ENCODE data around the gene EIF4G2.
"Not testable (repeated sequence)": the region's sequence is repeated elsewhere in the genome, so short reads cannot be mapped to it uniquely, and the experiment has no call there.

EIF4G2 gene

GRCh38 chr11:10808553-10809372 is at the start of gene EIF4G2:
Gene EIF4G2, minus strand, starts transcription at chr11:10808926.
- DNase-seq (ENCODE audit: low spot score) = peak; percentile 98

GRCh38 chr11:10857709-10858438 is 49.1 kb upstream of the EIF4G2 start, which contains the start of gene ZBED5:
Gene ZBED5, minus strand, starts transcription at chr11:10858053. Its CDS starts 3,108 bp downstream, at chr11:10854945.
- peak; percentile 93 for DNase-seq (ENCODE audit: low spot score)

DNA sequence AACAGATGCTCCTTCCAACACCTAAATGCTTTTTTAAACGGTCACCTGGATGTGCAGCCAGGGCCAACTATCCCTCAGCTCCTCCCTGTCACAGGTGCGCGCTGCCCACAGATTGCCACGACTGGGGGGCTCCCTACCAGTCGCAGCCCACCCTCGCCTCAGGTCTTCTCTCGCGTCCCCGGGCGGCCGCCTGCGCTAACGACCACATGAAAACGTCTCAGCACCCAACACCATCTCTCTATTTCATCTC is 48.7 kb upstream of the EIF4G2 start:
- DNase-seq (ENCODE audit: low spot score) = no peak

DNA sequence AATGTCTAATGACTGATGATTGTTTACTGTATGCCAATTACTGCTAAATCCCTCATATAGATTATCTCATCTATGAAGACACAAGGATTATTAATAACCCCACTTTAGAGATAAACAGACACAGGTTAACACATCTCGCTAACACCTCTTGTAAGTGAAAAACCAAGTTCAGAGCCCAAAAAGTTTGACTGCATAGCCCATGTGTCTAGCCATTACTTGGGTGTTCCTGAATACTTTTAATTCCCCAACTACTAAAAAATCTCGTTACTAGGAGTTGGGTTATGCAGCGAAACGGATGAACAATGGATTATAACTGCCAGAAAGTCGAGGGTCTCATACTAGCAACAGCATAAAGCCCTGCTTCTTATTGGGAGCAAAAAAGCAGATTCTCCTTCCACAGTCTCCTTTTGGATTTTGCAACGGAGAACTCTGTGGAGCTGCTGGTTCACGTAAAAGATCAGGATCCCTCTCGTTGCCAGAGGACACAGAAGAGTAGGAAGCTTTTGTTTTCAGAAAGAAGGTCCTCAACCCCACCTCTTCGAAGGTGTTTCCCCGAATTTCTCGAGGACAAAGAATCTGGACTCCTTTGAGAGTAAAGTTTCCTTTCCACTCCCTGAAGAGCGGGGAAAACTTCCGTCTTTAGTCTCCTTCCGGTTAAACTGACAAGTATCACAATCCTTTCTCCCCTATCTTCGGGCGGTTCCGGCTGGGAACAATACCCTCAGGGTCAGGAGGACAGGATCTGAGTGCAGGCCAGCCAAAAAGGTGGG is 48.1 kb upstream of the EIF4G2 start:
- DNase-seq (ENCODE audit: low spot score) = peak; percentile 37

- no peak for DNase-seq (ENCODE audit: low spot score)
These were observed 46.6 kb upstream of the EIF4G2 start for GRCh38 chr11:10855295-10855694.

- no peak for DNase-seq (ENCODE audit: low spot score)
These were observed 39.5 kb upstream of the EIF4G2 start for GRCh38 chr11:10847960-10848860.

- DNase-seq (ENCODE audit: low spot score) = no peak
These were observed 37.9 kb upstream of the EIF4G2 start for GRCh38 chr11:10846660-10847059.

- DNase-seq (ENCODE audit: low spot score) = no peak
These were observed 36.9 kb upstream of the EIF4G2 start for GRCh38 chr11:10845589-10845988.

DNA sequence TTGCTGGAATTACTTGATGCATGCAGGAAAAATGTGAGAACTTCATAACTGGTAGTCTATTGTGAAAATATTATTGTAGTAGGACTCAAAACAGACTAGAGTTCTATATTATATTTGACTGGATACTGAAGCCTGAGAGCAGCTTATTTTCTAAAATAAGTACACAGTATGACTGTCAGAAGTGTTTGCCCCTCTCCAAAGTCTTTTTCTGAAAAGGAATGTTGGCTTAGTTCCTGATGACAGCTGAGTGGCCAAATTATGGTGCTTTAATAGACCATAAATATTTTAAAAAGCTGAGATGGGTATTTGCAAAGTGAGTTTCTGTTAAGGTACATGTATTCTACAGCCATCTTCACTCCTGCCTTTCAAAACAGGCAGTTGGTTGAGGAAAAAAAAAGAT is 36.1 kb upstream of the EIF4G2 start:
- no peak for DNase-seq (ENCODE audit: low spot score)

GRCh38 chr11:10844356-10844755 is 35.6 kb upstream of the EIF4G2 start:
- DNase-seq (ENCODE audit: low spot score) = no peak

- DNase-seq (ENCODE audit: low spot score) = no peak
These were observed 30.2 kb upstream of the EIF4G2 start for GRCh38 chr11:10838881-10839280.

DNA sequence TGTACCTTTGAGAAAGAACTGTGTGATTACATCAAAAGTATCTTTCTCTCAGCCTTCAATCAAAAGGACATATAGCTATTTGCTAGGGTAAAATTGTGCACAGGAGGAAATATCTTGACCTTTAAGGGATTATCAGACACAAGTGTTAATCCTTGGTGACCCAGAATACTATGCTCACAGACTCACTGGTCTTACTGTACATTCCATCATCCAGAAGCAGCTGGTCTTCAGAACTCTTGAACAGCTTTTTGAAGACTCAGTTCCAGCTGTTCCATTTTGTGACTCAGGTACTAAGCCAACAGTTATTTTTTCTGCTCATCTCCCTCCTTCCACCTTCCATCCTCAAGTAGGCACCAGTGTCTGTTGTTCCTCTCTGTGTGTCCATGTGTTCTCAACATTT is 29.4 kb upstream of the EIF4G2 start:
- no peak for DNase-seq (ENCODE audit: low spot score)

DNA sequence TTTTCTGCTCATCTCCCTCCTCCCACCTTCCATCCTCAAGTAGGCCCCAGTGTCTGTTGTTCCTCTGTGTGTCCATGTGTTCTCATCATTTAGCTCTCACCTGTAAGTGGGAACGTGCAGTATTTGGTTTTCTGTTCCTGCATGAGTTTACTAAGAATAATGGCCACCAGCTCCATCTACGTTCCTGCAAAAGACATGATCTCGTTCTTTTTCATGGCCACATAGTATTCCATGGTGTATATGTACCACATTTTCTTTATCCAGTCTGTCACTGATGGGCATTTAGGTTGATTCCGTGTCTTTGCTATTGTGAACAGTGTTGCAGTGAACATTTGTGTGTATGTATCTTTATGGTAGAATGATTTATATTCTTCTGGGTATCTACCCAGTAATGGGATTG is 28.2 kb upstream of the EIF4G2 start:
- DNase-seq (ENCODE audit: low spot score) = not testable (repeated sequence)

GRCh38 chr11:10829139-10829538 is 20.4 kb upstream of the EIF4G2 start:
- no peak for DNase-seq (ENCODE audit: low spot score)

DNA sequence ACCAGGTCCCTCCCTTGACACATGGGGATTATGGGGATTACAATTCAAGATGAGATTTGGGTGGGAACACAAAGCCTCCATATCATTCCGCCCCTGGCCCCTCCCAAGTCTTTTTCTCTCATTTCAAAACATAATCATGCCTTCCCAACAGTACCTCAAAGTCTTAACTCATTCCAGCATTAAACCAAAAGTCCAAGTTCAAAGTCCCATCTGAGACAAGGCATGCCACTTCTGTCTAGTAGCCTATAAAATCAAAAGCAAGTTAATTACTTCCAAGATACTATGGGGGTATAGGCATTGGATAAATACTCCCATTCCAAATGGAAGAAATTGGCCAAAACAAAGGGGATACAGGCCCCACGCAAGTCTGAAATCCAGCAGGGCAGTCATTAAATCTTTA is 19.7 kb upstream of the EIF4G2 start:
- no peak for DNase-seq (ENCODE audit: low spot score)

DNA sequence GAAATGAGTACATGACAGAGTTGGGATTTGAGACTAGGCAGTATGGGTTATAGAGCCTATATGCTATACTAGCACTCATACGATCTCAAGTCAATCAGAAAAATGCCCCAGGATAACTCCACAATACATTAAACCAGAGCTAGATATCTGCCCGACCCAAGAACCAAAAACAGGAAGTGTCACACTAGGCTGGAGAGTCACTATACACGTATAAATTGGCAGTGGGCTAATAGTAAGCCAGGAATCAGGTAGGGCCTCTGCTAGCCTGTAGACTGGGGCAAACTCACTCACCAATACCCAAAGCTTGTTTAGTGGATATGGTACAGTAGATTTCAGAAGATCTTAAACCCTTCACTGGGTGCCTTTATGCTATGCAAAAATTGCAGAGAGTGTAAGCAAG is 16.2 kb upstream of the EIF4G2 start:
- DNase-seq (ENCODE audit: low spot score) = no peak

DNA sequence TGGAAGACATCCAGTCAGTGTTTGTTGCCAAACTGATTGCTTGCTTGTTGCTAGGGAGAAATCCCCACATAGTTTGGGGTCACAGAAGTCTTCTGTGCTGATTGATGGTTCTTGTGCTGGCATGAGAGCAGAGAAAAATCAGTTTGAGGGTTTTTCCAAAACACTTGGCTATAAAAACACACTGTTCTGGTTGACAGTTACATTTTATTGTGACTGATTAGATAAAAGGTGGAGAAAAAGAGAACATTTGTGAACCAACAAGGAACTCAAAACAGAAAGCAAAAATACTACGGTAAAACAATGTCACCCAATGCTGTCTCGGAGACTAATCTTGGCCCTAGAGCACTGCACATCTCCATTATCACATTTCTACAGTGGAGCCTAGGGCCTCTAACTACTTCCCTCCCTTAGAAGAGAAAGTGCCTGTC is 14.4 kb upstream of the EIF4G2 start:
- DNase-seq (ENCODE audit: low spot score) = no peak

GRCh38 chr11:10822491-10822890 is 13.8 kb upstream of the EIF4G2 start:
- not testable (repeated sequence) for DNase-seq (ENCODE audit: low spot score)

DNA sequence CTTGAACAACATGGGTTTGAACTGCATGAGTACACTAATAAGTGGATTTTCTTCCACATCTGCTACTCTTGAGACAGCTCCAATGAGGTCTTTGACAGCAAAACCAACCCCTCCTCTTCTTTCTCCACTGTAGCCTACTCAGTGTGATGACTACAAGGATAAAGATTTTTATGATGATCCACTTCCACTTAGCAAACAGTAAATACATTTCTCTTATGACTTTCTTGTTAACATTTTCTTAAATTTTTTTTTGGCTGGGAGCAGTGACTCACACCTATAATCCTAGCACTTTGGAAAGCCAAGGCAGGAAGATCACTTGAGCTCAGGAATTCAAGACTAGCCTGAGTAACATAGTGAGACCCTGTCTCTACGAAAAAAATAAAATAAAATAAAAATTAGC is 9.9 kb upstream of the EIF4G2 start:
- DNase-seq (ENCODE audit: low spot score) = no peak

- no peak for DNase-seq (ENCODE audit: low spot score)
These were observed 5.2 kb upstream of the EIF4G2 start for GRCh38 chr11:10813945-10814344.

DNA sequence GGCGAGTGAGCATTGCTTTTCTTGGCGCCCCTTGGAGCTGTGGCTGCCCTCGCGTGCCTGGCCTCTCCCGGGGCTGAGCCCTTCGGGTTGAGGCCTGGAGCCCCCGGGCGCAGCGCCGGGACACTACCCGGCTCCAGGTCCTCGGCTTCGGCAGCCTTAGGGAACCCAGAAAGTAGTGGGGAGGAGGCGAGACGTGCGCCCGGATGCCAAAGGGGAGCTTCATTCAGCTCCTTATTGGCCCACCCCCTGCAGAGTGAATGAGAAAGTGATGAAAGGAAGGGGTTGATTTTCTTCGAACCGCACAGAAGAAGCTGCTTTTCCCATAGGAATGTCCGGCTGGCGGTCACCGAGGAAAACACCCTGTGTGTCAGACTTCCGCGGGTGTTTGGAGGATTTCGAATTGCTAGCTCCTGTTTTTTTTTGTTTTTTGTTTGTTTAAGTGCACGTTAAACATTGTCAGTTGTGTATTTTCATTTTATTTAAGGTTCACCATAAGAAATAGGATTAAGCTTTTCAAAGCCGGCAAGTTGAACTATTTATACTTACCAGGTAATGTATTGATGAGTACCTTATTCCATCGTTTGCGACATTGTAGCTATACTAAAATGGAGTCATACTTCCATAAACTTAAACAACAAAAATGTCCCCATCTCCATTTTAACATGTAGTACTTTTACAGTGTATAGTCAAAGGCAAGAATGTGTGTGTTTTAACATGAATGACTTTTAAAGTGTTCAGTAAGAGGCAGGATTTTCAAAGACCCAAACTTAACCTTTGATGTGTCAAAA is 841 bp upstream of the EIF4G2 start:
- DNase-seq (ENCODE audit: low spot score) = peak; percentile 73

Measured in iPS-NIHi11 (cell line).